ENCODE measurements around the gene ZNF609.

The ZNF609 gene

DNA sequence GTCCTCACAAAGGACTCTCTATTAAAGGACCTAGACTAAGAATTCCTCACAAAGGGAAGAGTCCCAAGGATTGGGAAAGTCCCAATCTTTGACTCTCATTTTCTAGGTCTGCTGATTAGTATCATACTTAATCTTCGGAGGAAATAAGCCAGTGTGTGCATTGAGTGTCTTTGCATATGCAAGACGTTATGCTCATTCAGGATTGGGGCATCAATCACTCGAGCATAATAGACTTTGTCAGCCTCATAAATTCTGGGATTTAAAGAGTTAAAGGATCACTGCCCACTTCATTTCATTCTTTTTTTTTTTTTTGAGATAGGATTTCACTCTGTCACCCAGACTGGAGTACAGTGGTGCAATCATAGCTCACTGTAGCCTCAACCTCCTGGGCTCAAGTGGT, 160.7 kb downstream of the ZNF609 start:
- DNase-seq: no peak
- Histone ChIP-seq H3K18ac (ENCODE audit: low read length) (no peak overlapping the region), H3K4me3 (ENCODE audit: low read length) (no peak overlapping the region), H3K79me2 (ENCODE audit: control insufficient read depth, insufficient read depth, low read length) (peaks cover 5% of the 10 kb centered on the region), H3K79me1 (ENCODE audit: low read length) (peaks cover 20% of the 10 kb centered on the region), H3K9ac (ENCODE audit: low read length) (no peak overlapping the region), H4K5ac (ENCODE audit: low read length) (no peak overlapping the region), H4K8ac (ENCODE audit: low read depth, low read length) (no peak overlapping the region), H3K4me2 (ENCODE audit: low read length) (no peak overlapping the region), H2AK5ac (ENCODE audit: low read length) (no peak overlapping the region), H3K27me3 (ENCODE audit: insufficient read depth, low read length, poor library complexity) (no peaks in the 10 kb centered on the region), H3K56ac (ENCODE audit: low read length) (no peak overlapping the region), H3K4ac (ENCODE audit: low read depth, low read length) (no peak overlapping the region), H3K27ac (ENCODE audit: low read depth, low read length) (no peak overlapping the region), H2BK120ac (ENCODE audit: low read depth, low read length) (no peak overlapping the region), H3K23ac (ENCODE audit: low read length) (no peak overlapping the region), H3K36me3 (ENCODE audit: control insufficient read depth, insufficient read depth, low read length) (peaks cover 3% of the 10 kb centered on the region), H2BK5ac (ENCODE audit: low read length) (no peak overlapping the region), H2BK15ac (replicated peaks; ENCODE audit: low read depth) (no peak overlapping the region), H3K4me1 (ENCODE audit: control insufficient read depth, low read depth, low read length) (no peaks in the 10 kb centered on the region)
- no CpG with 5 or more reads among the region's 3 CpGs for WGBS (ENCODE audit: extremely low coverage, insufficient coverage, low lambda C conversion rate)

DNA sequence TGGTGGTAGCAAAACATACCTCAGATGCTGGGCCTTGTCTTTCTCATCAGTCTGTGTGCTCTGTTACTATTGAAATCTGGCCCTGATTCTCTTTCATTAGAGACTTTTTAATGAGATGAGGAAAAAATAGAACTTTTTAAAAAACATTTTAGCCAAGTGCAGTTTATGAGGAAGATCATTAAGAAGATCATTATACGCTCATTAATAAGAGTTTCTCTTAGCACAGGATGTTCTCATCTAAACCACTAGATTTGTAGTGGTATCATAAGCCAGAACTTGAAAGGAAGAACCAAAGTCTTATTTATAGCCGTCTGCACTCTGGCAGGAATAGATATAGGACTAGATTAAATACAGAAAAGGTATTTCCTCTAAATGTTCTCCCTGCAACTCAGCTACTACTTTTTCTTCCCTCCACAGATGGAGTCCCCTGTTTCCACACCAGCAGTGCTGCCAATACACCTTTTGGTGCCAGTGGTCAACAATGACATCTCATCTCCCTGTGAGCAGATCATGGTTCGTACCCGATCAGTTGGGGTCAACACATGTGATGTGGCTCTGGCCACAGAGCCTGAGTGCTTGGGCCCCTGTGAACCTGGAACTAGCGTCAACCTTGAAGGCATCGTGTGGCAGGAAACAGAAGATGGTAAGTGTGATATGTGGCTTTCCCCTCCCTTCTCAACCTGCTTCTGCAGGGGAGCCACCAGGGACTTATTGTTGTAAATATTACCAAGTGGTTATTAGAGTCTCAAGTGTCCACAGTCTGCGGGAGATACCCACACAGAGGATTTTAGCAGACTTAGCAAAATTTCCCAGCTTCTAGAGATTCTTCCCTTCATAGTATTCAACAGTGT, 162.3 kb downstream of the ZNF609 start:
- peaks cover 5% of the 10 kb centered on the region for H3K79me2 ChIP-seq (ENCODE audit: control insufficient read depth, insufficient read depth, low read length)
- no CpG with 5 or more reads among the region's 7 CpGs for WGBS (ENCODE audit: extremely low coverage, insufficient coverage, low lambda C conversion rate)

DNA sequence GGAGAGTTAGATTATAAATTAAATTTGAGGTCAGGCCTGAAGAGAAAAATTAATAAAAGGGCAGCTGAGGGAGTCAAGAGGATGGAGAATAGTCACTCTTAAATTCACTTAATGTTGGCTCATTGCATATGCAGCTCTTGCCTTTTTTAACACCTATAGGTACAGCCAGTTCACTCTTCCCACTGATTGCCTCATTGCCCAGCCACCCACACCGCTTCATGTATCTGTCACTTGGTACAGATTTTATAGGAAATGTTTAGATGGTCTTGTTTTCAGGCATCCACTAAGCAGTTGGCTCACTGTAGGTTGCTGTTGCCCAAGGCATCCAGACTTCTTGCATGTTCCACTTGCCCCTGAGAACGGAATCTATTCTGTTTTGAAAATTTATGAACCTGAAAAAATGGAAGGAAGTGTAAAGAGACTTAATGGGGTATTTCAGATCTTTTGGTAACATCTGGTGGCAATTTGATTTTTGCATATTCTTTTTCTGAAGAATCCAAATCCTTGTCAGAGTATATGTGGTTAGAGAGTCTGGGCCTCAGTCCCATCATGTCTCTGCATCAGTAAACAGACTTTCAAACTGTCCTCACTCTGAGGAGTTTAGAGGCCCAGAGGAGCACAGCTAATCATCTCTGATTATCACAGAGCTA, 163.1 kb downstream of the ZNF609 start:
- no peaks in the 10 kb centered on the region for H3K4me1 ChIP-seq (ENCODE audit: control insufficient read depth, low read depth, low read length)
- DNase-seq: no peak
- H3K79me2 ChIP-seq (ENCODE audit: control insufficient read depth, insufficient read depth, low read length): peaks cover 5% of the 10 kb centered on the region
- H3K4me2 ChIP-seq (ENCODE audit: low read length): no peak overlapping the region
- no peak overlapping the region for H4K5ac ChIP-seq (ENCODE audit: low read length)
- no peak overlapping the region for H2BK15ac ChIP-seq (replicated peaks; ENCODE audit: low read depth)
- H3K4me3 ChIP-seq (ENCODE audit: low read length): no peak overlapping the region
- H3K4ac ChIP-seq (ENCODE audit: low read depth, low read length): no peak overlapping the region
- no peak overlapping the region for H3K56ac ChIP-seq (ENCODE audit: low read length)
- no peaks in the 10 kb centered on the region for H3K27me3 ChIP-seq (ENCODE audit: insufficient read depth, low read length, poor library complexity)
- H3K9ac ChIP-seq (ENCODE audit: low read length): no peak overlapping the region
- no peak overlapping the region for H3K18ac ChIP-seq (ENCODE audit: low read length)
- no peak overlapping the region for H2AK5ac ChIP-seq (ENCODE audit: low read length)
- H4K8ac ChIP-seq (ENCODE audit: low read depth, low read length): no peak overlapping the region
- H3K27ac ChIP-seq (ENCODE audit: low read depth, low read length): no peak overlapping the region
- H2BK120ac ChIP-seq (ENCODE audit: low read depth, low read length): no peak overlapping the region
- H3K23ac ChIP-seq (ENCODE audit: low read length): no peak overlapping the region
- H3K36me3 ChIP-seq (ENCODE audit: control insufficient read depth, insufficient read depth, low read length): peaks cover 3% of the 10 kb centered on the region
- no peak overlapping the region for H2BK5ac ChIP-seq (ENCODE audit: low read length)
- H3K79me1 ChIP-seq (ENCODE audit: low read length): peaks cover 19% of the 10 kb centered on the region
- WGBS (ENCODE audit: extremely low coverage, insufficient coverage, low lambda C conversion rate): no CpG with 5 or more reads among the region's 2 CpGs

More for the DNA sequence above, 162.3 kb downstream of the ZNF609 start:
- no peak overlapping the region for H2AK5ac ChIP-seq (ENCODE audit: low read length)
- H3K27me3 ChIP-seq (ENCODE audit: insufficient read depth, low read length, poor library complexity): no peaks in the 10 kb centered on the region
- no peak overlapping the region for H4K5ac ChIP-seq (ENCODE audit: low read length)
- H3K4me3 ChIP-seq (ENCODE audit: low read length): no peak overlapping the region
- H3K23ac ChIP-seq (ENCODE audit: low read length): no peak overlapping the region
- H3K79me1 ChIP-seq (ENCODE audit: low read length): peaks cover 19% of the 10 kb centered on the region
- no peak overlapping the region for H3K18ac ChIP-seq (ENCODE audit: low read length)
- H2BK120ac ChIP-seq (ENCODE audit: low read depth, low read length): no peak overlapping the region
- no peak for DNase-seq
- no peak overlapping the region for H3K9ac ChIP-seq (ENCODE audit: low read length)
- no peak overlapping the region for H3K27ac ChIP-seq (ENCODE audit: low read depth, low read length)
- no peak overlapping the region for H3K4me2 ChIP-seq (ENCODE audit: low read length)
- no peak overlapping the region for H3K56ac ChIP-seq (ENCODE audit: low read length)
- no peak overlapping the region for H3K4ac ChIP-seq (ENCODE audit: low read depth, low read length)
- H2BK5ac ChIP-seq (ENCODE audit: low read length): no peak overlapping the region
- H4K8ac ChIP-seq (ENCODE audit: low read depth, low read length): no peak overlapping the region
- no peak overlapping the region for H2BK15ac ChIP-seq (replicated peaks; ENCODE audit: low read depth)
- no peaks in the 10 kb centered on the region for H3K4me1 ChIP-seq (ENCODE audit: control insufficient read depth, low read depth, low read length)
- peaks cover 3% of the 10 kb centered on the region for H3K36me3 ChIP-seq (ENCODE audit: control insufficient read depth, insufficient read depth, low read length)

DNA sequence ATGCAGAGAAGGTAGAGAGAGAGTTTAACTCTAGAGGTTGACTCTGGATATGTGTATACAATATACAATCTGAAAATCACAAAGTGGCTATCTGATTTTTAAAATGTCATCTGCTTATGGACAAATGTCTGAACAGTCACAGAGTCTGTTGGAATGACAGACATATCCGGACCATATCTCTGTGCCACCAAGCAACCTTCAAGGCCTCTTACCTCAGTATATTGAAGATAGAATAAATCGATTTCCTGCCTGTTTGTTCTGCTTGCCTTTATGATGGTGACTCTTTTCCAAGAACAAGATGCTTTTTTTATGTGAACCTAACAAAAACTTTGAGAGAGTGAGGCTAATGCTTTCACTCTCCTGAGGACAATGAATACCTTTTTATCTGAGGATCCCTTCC, 163.9 kb downstream of the ZNF609 start:
- peaks cover 5% of the 10 kb centered on the region for H3K79me2 ChIP-seq (ENCODE audit: control insufficient read depth, insufficient read depth, low read length)
- peaks cover 15% of the 10 kb centered on the region for H3K79me1 ChIP-seq (ENCODE audit: low read length)
- no peak overlapping the region for H4K5ac ChIP-seq (ENCODE audit: low read length)
- WGBS (ENCODE audit: extremely low coverage, insufficient coverage, low lambda C conversion rate): no CpG with 5 or more reads among the region's 2 CpGs
- no peaks in the 10 kb centered on the region for H3K27me3 ChIP-seq (ENCODE audit: insufficient read depth, low read length, poor library complexity)
- no peak overlapping the region for H3K4ac ChIP-seq (ENCODE audit: low read depth, low read length)
- no peak overlapping the region for H4K8ac ChIP-seq (ENCODE audit: low read depth, low read length)
- no peak overlapping the region for H3K4me3 ChIP-seq (ENCODE audit: low read length)
- no peak overlapping the region for H3K23ac ChIP-seq (ENCODE audit: low read length)
- DNase-seq: no peak
- peaks cover 3% of the 10 kb centered on the region for H3K36me3 ChIP-seq (ENCODE audit: control insufficient read depth, insufficient read depth, low read length)
- H3K9ac ChIP-seq (ENCODE audit: low read length): no peak overlapping the region
- no peak overlapping the region for H3K56ac ChIP-seq (ENCODE audit: low read length)
- H3K18ac ChIP-seq (ENCODE audit: low read length): no peak overlapping the region
- H2BK15ac ChIP-seq (replicated peaks; ENCODE audit: low read depth): no peak overlapping the region
- no peak overlapping the region for H3K4me2 ChIP-seq (ENCODE audit: low read length)
- H2BK5ac ChIP-seq (ENCODE audit: low read length): no peak overlapping the region
- H3K27ac ChIP-seq (ENCODE audit: low read depth, low read length): no peak overlapping the region
- no peak overlapping the region for H2AK5ac ChIP-seq (ENCODE audit: low read length)
- H2BK120ac ChIP-seq (ENCODE audit: low read depth, low read length): no peak overlapping the region
- no peaks in the 10 kb centered on the region for H3K4me1 ChIP-seq (ENCODE audit: control insufficient read depth, low read depth, low read length)

DNA sequence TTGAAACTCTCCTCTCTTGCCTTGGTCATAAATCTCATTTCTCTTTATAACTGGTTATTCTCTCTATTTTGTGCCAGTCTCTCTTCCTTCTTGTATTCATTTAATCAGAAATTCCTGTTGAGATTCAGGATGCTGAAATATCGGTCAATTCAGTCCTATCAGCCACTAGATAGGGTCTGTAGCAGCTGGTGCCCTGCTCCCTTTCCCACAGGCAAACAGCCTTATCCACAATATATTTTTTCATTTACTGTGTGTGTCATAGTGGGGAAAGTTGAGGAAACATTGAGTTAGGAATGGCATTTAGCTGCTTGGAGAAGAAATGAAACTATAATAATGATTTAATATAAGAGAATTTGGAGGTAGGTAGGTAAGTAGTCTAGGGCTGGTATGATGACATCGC, 168.7 kb downstream of the ZNF609 start:
- Histone ChIP-seq H3K4ac (ENCODE audit: low read depth, low read length) (no peak overlapping the region), H3K18ac (ENCODE audit: low read length) (no peak overlapping the region), H3K36me3 (ENCODE audit: control insufficient read depth, insufficient read depth, low read length) (no peaks in the 10 kb centered on the region), H3K9ac (ENCODE audit: low read length) (no peak overlapping the region), H3K27ac (ENCODE audit: low read depth, low read length) (no peak overlapping the region), H3K4me2 (ENCODE audit: low read length) (no peak overlapping the region), H2BK5ac (ENCODE audit: low read length) (no peak overlapping the region), H3K27me3 (ENCODE audit: insufficient read depth, low read length, poor library complexity) (no peaks in the 10 kb centered on the region), H2AK5ac (ENCODE audit: low read length) (no peak overlapping the region), H2BK15ac (replicated peaks; ENCODE audit: low read depth) (no peak overlapping the region), H4K8ac (ENCODE audit: low read depth, low read length) (no peak overlapping the region), H3K79me2 (ENCODE audit: control insufficient read depth, insufficient read depth, low read length) (peaks cover 2% of the 10 kb centered on the region), H3K4me3 (ENCODE audit: low read length) (no peak overlapping the region), H3K23ac (ENCODE audit: low read length) (no peak overlapping the region), H3K79me1 (ENCODE audit: low read length) (peaks cover 3% of the 10 kb centered on the region), H3K4me1 (ENCODE audit: control insufficient read depth, low read depth, low read length) (peaks cover 1% of the 10 kb centered on the region), H2BK120ac (ENCODE audit: low read depth, low read length) (no peak overlapping the region), H3K56ac (ENCODE audit: low read length) (no peak overlapping the region), H4K5ac (ENCODE audit: low read length) (no peak overlapping the region)
- DNase-seq: no peak
- no CpG with 5 or more reads among the region's 2 CpGs for WGBS (ENCODE audit: extremely low coverage, insufficient coverage, low lambda C conversion rate)

Measured in mesendoderm (in vitro differentiated cells).